ENCODE data around the gene PRXL2C.

The PRXL2C gene

GRCh38 chr9:96596601-96597111 is 58.5 kb downstream of the PRXL2C start:
- DNase-seq (ENCODE audit: low read depth in 2 of 2) = no peak
- no peak overlapping the region for H3K4me3 ChIP-seq (replicated peaks in 1 of 2; ENCODE audit: low read depth in 2 of 2, low read length in 2 of 2)
- no peak for TF ChIP-seq CTCF (IDR thresholded peaks at IDR 0.05; ENCODE audit: low read depth, low read length)
